GM23338 (cell line): Measurements from ENCODE around the gene ETV4. TPM values are rescaled to one million over a fixed set of nuclear protein-coding genes. Genes with fewer than 3 reads are reported as not detected.

ENCODE experiments used
- ATAC-seq: fragments of 200-7000 bp; cut with Tn5 transposase; 3 replicates; pipeline ENCODE4 v1.9.1; 2020
- DNase-seq: peaks from one replicate; pipeline ENCODE4 v3.0.0-alpha.2; 2015; ENCODE audit warnings: low spot score
- H2AFZ ChIP-seq: fragments of 200-600 bp; sonication (generic); 2 replicates; pipeline ENCODE4 v1.8.0; 2016; ENCODE audit warnings: antibody characterized with exemption, mild to moderate bottlenecking, moderate library complexity
- H3F3A ChIP-seq: fragments of 200-600 bp; sonication (generic); replicated peaks from 2 replicates; pipeline ENCODE4 v1.8.0; 2017; ENCODE audit warnings: antibody characterized with exemption, mixed run types, low read depth
- H3K27ac ChIP-seq: fragments of 200-600 bp; sonication (generic); 2 replicates; pipeline ENCODE4 v1.6.1; 2016; ENCODE audit warnings: low read depth
- H3K27me3 ChIP-seq: fragments of 200-600 bp; sonication (generic); 2 replicates; pipeline ENCODE4 v1.8.0; 2016; ENCODE audit warnings: mild to moderate bottlenecking, mixed run types, moderate library complexity; ENCODE audit not compliant: insufficient read depth
- H3K36me3 ChIP-seq: fragments of 200-600 bp; sonication (generic); 2 replicates; pipeline ENCODE4 v1.8.0; 2016; ENCODE audit warnings: mild to moderate bottlenecking; ENCODE audit not compliant: insufficient read depth
- H3K4me1 ChIP-seq: fragments of 200-600 bp; sonication (generic); 2 replicates; pipeline ENCODE4 v1.8.0; 2016; ENCODE audit warnings: mild to moderate bottlenecking, moderate library complexity; ENCODE audit not compliant: insufficient read depth
- H3K4me2 ChIP-seq: fragments of 200-600 bp; sonication (generic); 2 replicates; pipeline ENCODE4 v1.7.1; 2017; ENCODE audit warnings: mixed run types
- H3K4me3 ChIP-seq: fragments of 200-600 bp; sonication (generic); 2 replicates; pipeline ENCODE4 v1.6.1; 2016; ENCODE audit warnings: mixed run types
- H3K79me2 ChIP-seq: fragments of 200-600 bp; sonication (generic); replicated peaks from 2 replicates; pipeline ENCODE4 v1.8.0; 2017; ENCODE audit warnings: mild to moderate bottlenecking; ENCODE audit not compliant: insufficient read depth
- H3K9me2 ChIP-seq: fragments of 200-600 bp; sonication (generic); 2 replicates; pipeline ENCODE4 v1.8.0; 2017; ENCODE audit not compliant: insufficient read depth
- H4K20me1 ChIP-seq: fragments of 200-600 bp; sonication (generic); replicated peaks from 2 replicates; pipeline ENCODE4 v1.8.0; 2017; ENCODE audit warnings: mild to moderate bottlenecking; ENCODE audit not compliant: insufficient read depth
- H3K27ac Mint-ChIP-seq: 2 replicates; pipeline ENCODE4 v1.8.0; 2020; ENCODE audit warnings: inconsistent platforms, mild to moderate bottlenecking, moderate library complexity, mixed read lengths
- H3K27me3 Mint-ChIP-seq: 3 replicates; pipeline ENCODE4 v1.8.0; 2022; ENCODE audit warnings: low read depth, mild to moderate bottlenecking, moderate library complexity, mixed read lengths, inconsistent platforms; ENCODE audit not compliant: insufficient read depth, poor library complexity
- H3K36me3 Mint-ChIP-seq: 3 replicates; pipeline ENCODE4 v1.8.0; 2021; ENCODE audit warnings: low read depth, mild to moderate bottlenecking, inconsistent platforms, moderate library complexity, mixed read lengths
- H3K4me1 Mint-ChIP-seq: 3 replicates; pipeline ENCODE4 v1.8.0; 2020; ENCODE audit warnings: mild to moderate bottlenecking, inconsistent platforms, mixed read lengths
- H3K4me3 Mint-ChIP-seq: 3 replicates; pipeline ENCODE4 v1.8.0; 2021; ENCODE audit warnings: moderate library complexity, mild to moderate bottlenecking, inconsistent platforms, mixed read lengths
- H3K9me3 Mint-ChIP-seq: 3 replicates; pipeline ENCODE4 v1.8.0; 2020; ENCODE audit warnings: moderate library complexity, mild to moderate bottlenecking, inconsistent platforms, mixed read lengths
- EZH2 ChIP-seq: fragments of 200-600 bp; sonication (generic); IDR thresholded peaks from one replicate; pipeline ENCODE4 v1.8.0; 2017; ENCODE audit warnings: antibody characterized with exemption, mild to moderate bottlenecking, low read depth; ENCODE audit not compliant: unreplicated experiment
- EZH2phosphoT487 ChIP-seq: fragments of 200-600 bp; sonication (generic); IDR thresholded peaks from one replicate; pipeline ENCODE4 v1.8.1; 2018; ENCODE audit warnings: antibody characterized with exemption; ENCODE audit not compliant: unreplicated experiment
- NANOG ChIP-seq: IDR thresholded peaks from 2 replicates; pipeline ENCODE4 v1.6.1; 2016; ENCODE audit warnings: antibody characterized with exemption, borderline replicate concordance
- POLR2AphosphoS5 ChIP-seq: IDR thresholded peaks from 2 replicates; pipeline ENCODE4 v1.6.1; 2016; ENCODE audit warnings: antibody characterized with exemption, low read depth
- STAT1 ChIP-seq: IDR thresholded peaks from one replicate; pipeline ENCODE4 v1.6.1; 2016; ENCODE audit warnings: antibody characterized with exemption; ENCODE audit not compliant: unreplicated experiment
- ZNF114 ChIP-seq: fragments of 250-450 bp; sonication (Bioruptor Pico); IDR thresholded peaks from 2 replicates; pipeline ENCODE4 v1.5.0; 2020; ENCODE audit warnings: mild to moderate bottlenecking, moderate library complexity
- long read RNA-seq: library from polyadenylated mRNA; unstranded; transcript quantifications from one replicate; pipeline ENCODE4 v2.0.0, GENCODE V29; 2020; ENCODE audit not compliant: unreplicated experiment
- polyA plus RNA-seq: library from polyadenylated mRNA; unstranded; fragments of >200 nt; fragmentation: Nextera tagmentation; extraction: Ambion mirVana; gene quantifications from 2 replicates; pipeline ENCODE4 v1.2.1, GENCODE V29; 2016
- total RNA-seq: library from RNA; depleted of rRNA; stranded (reverse); fragments of >200 nt; shearing (Covaris generic); gene quantifications from 2 replicates; pipeline ENCODE4 v1.2.3, GENCODE V29; 2014; rRNA removed
- TF ChIP-seq, protein P1 (sequence below): fragments of 250-450 bp; sonication (Bioruptor Pico); IDR thresholded peaks from 2 replicates; pipeline ENCODE4 v1.5.0; 2020; ENCODE audit warnings: mild to moderate bottlenecking, moderate library complexity
- TF ChIP-seq, protein P2 (sequence below): IDR thresholded peaks from one replicate; pipeline ENCODE4 v1.6.1; 2018; ENCODE audit warnings: antibody characterized with exemption; ENCODE audit not compliant: unreplicated experiment

Gene ETV4
- total RNA-seq (126 and 149 TPM in 2 replicates), polyA plus RNA-seq (93.1 and 97.2 TPM in 2 replicates)
- long read RNA-seq, transcript ETV4-201 (13 exons, 2,429 nt) = major isoform, 32 of 116 reads
- long read RNA-seq, transcript ETV4-202 (12 exons, 2,182 nt) = minor isoform, 15 of 116 reads
- long read RNA-seq, partial matches to known transcripts = 20 of 116 reads
- long read RNA-seq, other reads (novel, unspliced or antisense) = 45 of 116 reads

DNA sequence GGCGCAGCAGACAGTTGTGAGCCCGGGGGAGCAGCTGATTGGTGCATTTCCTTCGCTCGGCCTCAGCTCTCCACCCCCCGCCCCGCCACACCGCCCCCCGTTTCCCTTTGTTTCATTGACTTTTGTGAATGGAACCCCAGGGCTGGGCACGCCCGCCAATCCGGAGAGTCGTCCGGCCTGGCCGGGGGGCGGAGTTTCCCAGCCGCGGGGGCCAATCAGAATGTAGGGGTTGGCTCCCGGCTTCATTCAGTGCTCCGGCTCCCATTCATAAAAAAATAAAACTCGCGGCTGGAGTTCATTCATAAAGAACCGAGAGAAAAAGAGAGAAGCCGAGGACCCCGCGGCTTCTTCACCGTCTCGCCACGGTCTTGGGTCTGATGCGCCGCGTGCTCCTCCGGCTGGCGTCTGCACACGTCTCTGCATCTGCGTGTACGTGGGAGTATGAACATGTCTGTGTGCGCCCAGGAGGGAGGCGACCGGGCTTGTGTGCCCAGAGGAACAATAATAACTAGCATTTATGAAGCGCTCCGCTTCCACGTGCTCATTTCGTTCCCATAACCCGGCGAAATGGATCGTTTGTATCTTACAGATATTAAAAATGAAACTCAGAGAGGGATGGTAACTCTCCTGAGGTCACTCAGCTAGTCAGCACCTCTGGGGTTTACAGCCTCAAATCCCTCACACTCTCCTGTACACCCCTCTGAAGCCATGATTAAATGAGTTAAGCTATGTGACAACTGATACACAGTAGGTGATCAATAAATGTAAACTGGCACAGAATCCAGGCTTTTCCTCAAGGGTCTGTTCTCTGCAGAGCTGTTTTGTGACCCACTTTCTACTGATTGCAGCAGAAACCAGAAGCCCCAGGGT is at the start of gene ETV4:
ETV4 (minus strand) TSS at position 22 of the 870 bp plus-strand sequence. CDS start 723 bp downstream, outside the sequence.
- H2AFZ ChIP-seq = no peak within 1 kb of the TSS
- H3K27me3 Mint-ChIP-seq = peaks cover 26% of the 10 kb centered on the region

DNA sequence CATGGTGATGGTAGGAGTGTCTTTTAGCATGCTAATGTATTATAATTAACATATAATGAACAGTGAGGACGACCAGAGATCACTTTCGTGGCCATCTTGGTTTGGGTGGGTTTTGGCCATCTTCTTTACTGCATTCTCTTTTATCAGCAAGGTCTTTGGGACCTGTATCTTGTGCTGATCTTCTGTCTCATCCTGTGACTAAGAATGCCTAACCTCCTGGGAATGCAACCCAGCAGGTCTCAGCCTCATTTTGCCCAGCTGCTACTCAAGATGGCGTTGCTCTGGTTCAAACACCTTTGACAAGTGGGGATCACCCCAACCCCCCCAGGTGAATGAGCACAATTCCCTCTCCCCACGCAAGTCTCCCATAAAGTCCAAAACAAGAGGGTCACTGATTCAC is 49.3 kb upstream of the ETV4 start:
- DNase-seq (no peak), ATAC-seq (no peak)
- Histone ChIP-seq H4K20me1 (no peaks in the 10 kb centered on the region), H3K4me3 (no peak overlapping the region), H3K27me3 (no peaks in the 10 kb centered on the region), H3K79me2 (no peaks in the 10 kb centered on the region), H3K9me2 (no peaks in the 10 kb centered on the region), H3K27ac (no peak overlapping the region), H3K36me3 (no peaks in the 10 kb centered on the region), H2AFZ (no peak overlapping the region), H3K4me2 (no peak overlapping the region), H3K4me1 (peaks cover 9% of the 10 kb centered on the region), H3F3A (0 out of 2 replicates have a peak, but pooled peaks cover 6% of the 10 kb centered on the region)
- Mint-ChIP-seq H3K4me3 (no peak overlapping the region), H3K9me3 (no peaks in the 10 kb centered on the region; the same call in 2 of the 3 replicates), H3K27ac (no peak overlapping the region), H3K27me3 (peaks cover 15% of the 10 kb centered on the region), H3K36me3 (no peaks in the 10 kb centered on the region), H3K4me1 (peaks cover 20% of the 10 kb centered on the region)
- TF ChIP-seq STAT1 (no peak), POLR2AphosphoS5 (no peak), ZNF114 (CRISPR knock-in tag) (no peak), NANOG (no peak), EZH2 (no peak)
- TF ChIP-seq, protein P1, sequence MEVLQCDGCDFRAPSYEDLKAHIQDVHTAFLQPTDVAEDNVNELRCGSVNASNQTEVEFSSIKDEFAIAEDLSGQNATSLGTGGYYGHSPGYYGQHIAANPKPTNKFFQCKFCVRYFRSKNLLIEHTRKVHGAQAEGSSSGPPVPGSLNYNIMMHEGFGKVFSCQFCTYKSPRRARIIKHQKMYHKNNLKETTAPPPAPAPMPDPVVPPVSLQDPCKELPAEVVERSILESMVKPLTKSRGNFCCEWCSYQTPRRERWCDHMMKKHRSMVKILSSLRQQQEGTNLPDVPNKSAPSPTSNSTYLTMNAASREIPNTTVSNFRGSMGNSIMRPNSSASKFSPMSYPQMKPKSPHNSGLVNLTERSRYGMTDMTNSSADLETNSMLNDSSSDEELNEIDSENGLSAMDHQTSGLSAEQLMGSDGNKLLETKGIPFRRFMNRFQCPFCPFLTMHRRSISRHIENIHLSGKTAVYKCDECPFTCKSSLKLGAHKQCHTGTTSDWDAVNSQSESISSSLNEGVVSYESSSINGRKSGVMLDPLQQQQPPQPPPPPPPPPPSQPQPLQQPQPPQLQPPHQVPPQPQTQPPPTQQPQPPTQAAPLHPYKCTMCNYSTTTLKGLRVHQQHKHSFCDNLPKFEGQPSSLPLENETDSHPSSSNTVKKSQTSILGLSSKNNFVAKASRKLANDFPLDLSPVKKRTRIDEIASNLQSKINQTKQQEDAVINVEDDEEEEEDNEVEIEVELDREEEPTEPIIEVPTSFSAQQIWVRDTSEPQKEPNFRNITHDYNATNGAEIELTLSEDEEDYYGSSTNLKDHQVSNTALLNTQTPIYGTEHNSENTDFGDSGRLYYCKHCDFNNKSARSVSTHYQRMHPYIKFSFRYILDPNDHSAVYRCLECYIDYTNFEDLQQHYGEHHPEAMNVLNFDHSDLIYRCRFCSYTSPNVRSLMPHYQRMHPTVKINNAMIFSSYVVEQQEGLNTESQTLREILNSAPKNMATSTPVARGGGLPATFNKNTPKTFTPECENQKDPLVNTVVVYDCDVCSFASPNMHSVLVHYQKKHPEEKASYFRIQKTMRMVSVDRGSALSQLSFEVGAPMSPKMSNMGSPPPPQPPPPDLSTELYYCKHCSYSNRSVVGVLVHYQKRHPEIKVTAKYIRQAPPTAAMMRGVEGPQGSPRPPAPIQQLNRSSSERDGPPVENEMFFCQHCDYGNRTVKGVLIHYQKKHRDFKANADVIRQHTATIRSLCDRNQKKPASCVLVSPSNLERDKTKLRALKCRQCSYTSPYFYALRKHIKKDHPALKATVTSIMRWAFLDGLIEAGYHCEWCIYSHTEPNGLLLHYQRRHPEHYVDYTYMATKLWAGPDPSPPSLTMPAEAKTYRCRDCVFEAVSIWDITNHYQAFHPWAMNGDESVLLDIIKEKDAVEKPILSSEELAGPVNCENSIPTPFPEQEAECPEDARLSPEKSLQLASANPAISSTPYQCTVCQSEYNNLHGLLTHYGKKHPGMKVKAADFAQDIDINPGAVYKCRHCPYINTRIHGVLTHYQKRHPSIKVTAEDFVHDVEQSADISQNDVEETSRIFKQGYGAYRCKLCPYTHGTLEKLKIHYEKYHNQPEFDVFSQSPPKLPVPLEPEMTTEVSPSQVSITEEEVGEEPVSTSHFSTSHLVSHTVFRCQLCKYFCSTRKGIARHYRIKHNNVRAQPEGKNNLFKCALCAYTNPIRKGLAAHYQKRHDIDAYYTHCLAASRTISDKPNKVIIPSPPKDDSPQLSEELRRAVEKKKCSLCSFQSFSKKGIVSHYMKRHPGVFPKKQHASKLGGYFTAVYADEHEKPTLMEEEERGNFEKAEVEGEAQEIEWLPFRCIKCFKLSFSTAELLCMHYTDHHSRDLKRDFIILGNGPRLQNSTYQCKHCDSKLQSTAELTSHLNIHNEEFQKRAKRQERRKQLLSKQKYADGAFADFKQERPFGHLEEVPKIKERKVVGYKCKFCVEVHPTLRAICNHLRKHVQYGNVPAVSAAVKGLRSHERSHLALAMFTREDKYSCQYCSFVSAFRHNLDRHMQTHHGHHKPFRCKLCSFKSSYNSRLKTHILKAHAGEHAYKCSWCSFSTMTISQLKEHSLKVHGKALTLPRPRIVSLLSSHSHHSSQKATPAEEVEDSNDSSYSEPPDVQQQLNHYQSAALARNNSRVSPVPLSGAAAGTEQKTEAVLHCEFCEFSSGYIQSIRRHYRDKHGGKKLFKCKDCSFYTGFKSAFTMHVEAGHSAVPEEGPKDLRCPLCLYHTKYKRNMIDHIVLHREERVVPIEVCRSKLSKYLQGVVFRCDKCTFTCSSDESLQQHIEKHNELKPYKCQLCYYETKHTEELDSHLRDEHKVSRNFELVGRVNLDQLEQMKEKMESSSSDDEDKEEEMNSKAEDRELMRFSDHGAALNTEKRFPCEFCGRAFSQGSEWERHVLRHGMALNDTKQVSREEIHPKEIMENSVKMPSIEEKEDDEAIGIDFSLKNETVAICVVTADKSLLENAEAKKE (CRISPR knock-in tag) = no peak
- TF ChIP-seq, protein P2, sequence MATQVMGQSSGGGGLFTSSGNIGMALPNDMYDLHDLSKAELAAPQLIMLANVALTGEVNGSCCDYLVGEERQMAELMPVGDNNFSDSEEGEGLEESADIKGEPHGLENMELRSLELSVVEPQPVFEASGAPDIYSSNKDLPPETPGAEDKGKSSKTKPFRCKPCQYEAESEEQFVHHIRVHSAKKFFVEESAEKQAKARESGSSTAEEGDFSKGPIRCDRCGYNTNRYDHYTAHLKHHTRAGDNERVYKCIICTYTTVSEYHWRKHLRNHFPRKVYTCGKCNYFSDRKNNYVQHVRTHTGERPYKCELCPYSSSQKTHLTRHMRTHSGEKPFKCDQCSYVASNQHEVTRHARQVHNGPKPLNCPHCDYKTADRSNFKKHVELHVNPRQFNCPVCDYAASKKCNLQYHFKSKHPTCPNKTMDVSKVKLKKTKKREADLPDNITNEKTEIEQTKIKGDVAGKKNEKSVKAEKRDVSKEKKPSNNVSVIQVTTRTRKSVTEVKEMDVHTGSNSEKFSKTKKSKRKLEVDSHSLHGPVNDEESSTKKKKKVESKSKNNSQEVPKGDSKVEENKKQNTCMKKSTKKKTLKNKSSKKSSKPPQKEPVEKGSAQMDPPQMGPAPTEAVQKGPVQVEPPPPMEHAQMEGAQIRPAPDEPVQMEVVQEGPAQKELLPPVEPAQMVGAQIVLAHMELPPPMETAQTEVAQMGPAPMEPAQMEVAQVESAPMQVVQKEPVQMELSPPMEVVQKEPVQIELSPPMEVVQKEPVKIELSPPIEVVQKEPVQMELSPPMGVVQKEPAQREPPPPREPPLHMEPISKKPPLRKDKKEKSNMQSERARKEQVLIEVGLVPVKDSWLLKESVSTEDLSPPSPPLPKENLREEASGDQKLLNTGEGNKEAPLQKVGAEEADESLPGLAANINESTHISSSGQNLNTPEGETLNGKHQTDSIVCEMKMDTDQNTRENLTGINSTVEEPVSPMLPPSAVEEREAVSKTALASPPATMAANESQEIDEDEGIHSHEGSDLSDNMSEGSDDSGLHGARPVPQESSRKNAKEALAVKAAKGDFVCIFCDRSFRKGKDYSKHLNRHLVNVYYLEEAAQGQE = no peak

More for the DNA sequence above, at the start of gene ETV4:
- Histone ChIP-seq H4K20me1 (peaks cover 6% of the 10 kb centered on the region), H3K4me2 (peak within 1 kb of the TSS; percentile 90), H3K9me2 (no peaks in the 10 kb centered on the region), H3K4me1 (peaks cover 52% of the 10 kb centered on the region), H3K4me3 (peak within 1 kb of the TSS; percentile 74), H3K27ac (peak within 1 kb of the TSS; percentile 95), H3K27me3 (0 out of 2 replicates have a peak, but pooled peaks cover 13% of the 10 kb centered on the region), H3K79me2 (peaks cover 34% of the 10 kb centered on the region), H3K36me3 (no peaks in the 10 kb centered on the region), H3F3A (peaks cover 6% of the 10 kb centered on the region; the same call in 1 of the 2 replicates)
- ATAC-seq = peak; percentile 61
- H3K36me3 Mint-ChIP-seq = peaks cover 15% of the 10 kb centered on the region; the same call in 2 of the 3 replicates
- no peak for TF ChIP-seq STAT1
- no peak for TF ChIP-seq EZH2phosphoT487
- TF ChIP-seq POLR2AphosphoS5 = 0 out of 2 replicates have a peak, but pooled peaks have one; percentile 31
- H3K27ac Mint-ChIP-seq = peak within 1 kb of the TSS; percentile 97
- H3K4me3 Mint-ChIP-seq = peak within 1 kb of the TSS; percentile 99
- peak; percentile 97 for DNase-seq
- no peaks in the 10 kb centered on the region; the same call in 2 of the 3 replicates for H3K9me3 Mint-ChIP-seq
- H3K4me1 Mint-ChIP-seq = peaks cover 60% of the 10 kb centered on the region
